HK-2 (cell line): ENCODE data around the gene PDK3.
A peak's percentile ranks its signal among the peaks of the same experiment; 100 is the strongest.

Source experiments
- DNase-seq: peaks from one replicate; pipeline ENCODE4 v3.0.0-alpha.2; 2018; ENCODE audit not compliant: unreplicated experiment

PDK3 gene

DNA sequence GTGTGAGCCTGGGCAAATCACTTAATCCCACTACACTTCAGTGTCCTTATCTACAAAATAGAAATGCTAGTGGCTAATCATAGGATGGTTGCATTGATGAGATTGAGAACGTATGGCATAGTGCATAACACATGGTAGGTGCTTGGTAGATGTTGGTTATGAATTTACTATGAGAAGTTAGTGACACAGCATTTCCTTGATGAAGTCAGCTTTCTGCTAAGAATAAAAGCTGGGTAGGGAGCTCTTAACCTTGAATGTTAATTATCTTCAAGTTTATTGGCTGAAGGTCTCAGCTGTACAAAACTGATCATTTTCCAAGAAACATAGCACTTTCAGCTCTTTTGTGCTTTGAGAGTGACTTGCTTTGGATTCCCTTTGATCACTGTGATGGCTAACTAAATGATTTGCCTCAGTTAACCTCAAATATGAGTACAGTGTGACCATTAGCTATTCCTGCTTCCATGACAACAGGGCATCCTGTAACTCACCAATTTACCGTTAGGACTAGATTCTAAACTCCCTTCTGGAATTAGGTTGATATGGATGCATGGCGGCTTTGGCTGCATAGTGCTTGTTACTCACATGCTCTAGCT lies 17.8 kb downstream of the PDK3 start:
- DNase-seq: no peak

DNA sequence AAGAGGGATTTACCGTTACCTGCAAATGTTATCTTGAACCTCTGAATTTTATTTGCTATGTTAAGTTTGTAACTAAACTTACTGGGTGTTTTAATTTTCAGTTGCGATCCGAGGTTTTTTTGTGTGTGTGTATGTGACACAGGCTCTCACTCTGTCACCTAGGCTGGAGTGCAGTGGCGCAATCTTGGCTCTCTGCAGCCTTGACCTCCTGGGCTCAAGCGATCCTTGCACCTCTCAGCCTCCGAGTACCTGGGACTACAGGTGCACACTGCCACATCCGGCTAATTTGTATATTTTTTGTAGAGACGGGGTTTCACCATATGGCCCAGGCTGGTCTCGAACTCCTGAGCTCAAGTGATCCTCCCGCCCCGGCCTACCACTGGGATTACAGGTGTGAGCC lies 18.5 kb downstream of the PDK3 start:
- DNase-seq: no peak

DNA sequence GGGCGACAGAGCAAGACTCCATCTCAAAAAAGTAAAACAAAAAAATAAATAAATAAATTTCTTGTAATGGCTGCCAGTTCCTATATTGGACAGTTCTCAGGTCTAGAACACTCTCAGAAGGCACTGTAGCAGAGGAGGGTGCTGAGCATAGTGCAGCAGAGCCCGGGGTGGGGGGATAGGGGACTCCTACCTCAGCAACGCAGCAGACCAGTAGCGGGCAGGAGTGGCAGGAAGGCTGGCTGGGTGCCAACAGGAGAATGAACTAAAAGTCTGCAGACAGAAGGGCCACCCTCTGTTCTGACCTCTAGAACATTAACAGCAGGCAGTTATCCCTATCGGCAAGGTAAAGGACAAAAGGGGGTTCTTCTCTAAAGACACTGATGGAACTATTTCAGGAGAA lies 20.2 kb downstream of the PDK3 start:
- no peak for DNase-seq

DNA sequence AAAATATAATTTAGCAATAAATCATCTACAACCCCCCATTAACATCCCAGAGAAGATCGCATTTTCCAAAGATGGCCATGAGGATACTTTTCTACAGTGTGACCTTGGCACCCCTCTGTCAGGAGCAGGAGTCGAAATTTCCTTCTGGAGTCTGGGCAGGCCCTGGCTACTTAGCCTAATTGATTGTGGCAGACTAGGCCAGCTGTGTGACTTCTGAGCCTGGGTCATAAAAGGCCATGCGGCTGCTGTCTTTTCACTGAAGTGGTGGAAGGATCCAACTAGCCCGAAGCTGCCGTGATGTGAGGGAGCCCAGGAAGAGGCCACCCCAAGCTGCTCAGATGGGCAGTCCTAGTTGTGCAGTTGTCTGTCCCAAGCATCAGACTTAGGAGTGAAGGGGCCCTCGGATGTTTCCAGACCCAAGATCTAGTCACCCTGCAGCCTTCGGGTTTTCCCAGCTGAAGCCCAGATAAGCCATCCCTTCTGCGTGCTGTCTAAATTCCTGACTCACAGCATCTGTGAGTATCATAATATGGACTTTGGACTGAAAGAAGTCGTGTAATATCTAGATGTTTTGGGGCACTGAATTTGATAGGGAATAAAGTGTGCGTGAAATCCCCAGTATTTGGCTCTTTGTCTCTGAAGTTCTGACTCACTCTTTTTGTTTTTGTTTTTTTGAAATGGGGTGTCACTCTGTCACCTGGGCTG lies 21.0 kb downstream of the PDK3 start:
- no peak for DNase-seq

DNA sequence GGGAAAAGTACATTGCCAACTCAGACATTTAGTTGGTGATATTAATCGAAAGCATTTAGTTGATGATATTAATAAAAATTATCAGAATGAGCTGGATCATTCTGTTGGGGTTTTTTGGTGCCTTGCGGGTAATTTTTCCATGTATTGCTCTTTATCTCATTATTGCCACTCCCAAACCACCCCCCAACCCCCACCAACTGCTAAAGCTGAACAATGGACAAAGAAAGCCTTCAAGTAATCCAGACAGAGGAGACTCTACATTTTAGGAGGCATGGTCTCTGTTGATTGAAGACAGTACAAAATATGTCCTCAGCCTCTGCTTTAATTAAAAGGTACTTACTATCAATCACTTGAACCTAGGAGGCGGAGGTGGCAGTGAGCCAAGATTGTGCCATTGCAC lies 22.5 kb downstream of the PDK3 start:
- no peak for DNase-seq

DNA sequence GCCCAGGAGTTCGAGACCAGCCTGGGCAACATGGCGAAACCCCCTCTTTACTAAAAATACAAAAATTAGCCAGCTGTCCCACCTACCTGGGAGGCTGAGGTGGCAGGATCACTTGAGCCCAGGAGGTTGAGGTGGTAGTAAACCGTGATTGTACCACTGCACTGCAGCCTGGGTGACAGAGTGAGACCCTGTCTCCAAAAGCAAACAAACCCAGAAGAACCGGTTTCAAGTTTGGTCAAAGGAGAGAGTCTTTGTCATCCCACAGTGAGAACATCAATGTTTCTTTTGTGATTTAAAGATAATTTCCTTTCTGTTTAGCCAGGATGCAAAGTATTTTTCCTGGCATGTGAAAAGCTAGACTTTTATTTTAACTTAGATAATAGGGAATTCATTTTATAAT lies 26.7 kb downstream of the PDK3 start:
- no peak for DNase-seq

DNA sequence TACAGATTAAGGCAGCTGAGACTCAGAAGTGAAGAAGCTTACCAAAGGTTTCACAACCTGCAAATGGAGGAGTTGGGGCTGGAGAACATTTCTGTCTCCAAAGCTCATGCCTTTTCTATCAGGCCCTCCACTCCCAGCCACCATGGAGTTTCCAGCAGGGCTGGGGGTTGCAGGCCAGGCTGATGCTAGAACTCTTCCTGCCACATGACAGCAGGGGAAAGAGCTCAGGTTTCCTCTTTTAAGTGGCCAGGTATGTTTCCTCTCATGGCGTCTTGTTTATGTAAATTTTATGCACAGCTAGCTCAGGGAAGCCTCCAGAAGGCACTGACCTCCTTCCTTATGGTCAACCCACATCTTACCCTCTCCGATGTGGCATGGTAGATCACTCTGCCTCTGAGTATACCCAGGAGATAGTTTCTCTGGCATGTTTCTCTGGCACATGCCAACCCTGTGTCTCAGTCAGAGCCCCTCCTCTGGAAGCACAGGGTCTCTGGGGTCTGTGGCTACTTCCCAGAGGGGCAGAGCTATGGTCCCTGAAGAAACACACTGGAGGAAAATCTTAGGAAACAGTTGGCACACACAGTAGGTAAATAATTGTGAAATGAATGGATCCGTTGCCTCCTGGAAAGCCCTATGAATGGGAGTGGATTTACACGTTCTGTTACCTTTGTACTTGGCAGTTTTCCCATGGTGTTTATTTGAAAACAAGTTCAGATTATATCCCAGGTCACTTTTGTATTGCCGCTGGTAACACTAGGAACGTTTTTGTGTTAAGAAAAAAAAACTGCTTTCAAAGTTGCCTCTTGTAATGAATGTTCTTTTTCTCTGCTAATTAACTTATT lies 28.9 kb downstream of the PDK3 start:
- DNase-seq: no peak

DNA sequence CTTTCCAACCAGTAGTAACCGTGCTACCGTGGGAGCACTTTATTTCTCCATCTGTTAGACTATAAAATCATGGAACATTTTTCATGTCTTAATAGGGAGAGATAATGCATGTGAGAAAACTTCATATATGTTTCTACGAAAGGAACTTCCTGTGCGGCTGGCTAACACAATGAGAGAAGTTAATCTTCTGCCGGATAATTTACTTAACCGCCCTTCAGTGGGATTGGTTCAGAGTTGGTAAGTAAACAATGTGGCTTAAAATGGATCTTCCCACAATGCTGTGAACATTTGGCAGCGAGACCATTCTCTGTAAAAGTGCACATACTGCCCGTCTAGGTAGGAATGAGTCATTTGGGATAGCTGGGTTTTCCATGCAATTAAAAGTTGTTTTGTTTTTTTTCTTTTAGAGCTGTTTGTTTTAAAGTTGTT lies 29.6 kb downstream of the PDK3 start:
- peak; percentile 17 for DNase-seq

DNA sequence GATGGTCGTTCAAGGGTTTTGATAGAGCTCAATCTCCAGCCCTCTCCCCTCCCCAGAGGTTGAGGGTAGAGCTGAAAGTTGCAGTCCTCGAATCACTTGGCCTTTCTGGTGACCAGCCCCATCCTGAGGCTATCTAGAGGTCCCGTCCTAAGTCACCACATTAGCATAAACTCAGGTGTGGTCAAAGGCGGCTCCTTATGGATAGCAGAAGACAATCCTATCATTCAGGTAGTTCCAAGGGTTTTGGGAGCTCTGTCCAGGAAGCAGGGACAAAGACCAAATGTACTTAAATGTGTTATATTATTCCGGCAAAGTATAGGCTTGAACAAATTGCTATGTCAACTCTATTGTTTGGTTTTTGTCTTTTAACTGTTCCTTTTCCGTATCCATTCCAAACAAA lies 30.6 kb downstream of the PDK3 start:
- no peak for DNase-seq

DNA sequence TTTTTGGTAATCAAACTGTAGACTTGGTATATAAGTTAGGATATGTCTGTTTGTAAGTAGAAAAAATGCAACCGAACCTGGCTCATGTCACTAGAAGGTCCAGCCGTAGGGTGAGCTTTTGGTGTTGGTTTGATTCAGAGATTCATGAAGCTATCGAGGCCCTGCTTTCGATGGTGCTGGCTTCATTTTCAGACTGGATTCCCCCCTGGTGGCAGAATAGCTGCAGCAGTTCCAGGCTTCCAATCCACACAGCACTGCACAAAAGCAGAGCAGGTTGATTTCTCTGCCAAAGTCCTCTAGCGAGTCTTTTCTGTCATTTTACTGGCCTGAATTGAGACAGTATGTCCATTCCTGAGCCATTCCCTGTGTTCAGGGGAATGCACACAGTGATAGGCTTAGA lies 33.1 kb downstream of the PDK3 start:
- no peak for DNase-seq

DNA sequence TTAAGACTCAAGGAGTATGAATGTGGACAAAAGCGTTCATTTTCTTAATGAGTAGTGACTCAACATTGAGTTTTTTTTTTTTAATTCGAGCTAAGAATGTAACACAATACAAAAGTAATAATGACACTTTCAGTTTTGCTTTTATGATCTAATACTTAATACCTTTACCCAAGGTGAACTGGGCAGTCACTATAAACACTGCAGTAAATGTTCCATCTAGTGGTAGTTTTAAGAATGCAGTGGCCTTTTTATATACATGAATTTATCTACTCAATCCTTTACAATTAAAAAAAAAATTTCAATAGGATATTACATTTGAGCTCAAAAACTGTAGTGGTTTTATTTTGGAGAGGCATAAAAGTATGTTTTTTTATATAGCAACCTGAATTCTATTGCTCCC lies 33.9 kb downstream of the PDK3 start:
- no peak for DNase-seq

DNA sequence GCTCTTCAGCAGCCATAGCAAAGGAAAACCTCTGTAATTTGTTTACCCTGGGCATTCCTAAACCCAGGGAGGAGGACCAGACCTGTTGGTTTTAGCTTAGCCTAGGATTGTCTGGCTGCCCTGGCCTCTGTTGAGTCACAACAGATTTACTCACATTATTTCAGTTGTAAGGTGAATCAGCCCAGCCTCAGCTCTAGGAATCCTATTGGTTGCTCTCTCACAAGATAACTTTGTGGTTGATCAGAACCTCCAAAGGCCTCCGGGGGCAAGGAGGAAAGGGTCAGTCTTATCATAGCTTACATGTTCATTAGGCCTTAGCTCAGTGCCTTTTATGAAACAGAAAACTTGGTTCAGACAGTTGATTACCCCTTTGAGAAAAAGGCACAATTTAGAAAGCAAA lies 41.0 kb downstream of the PDK3 start:
- DNase-seq: peak; percentile 46

DNA sequence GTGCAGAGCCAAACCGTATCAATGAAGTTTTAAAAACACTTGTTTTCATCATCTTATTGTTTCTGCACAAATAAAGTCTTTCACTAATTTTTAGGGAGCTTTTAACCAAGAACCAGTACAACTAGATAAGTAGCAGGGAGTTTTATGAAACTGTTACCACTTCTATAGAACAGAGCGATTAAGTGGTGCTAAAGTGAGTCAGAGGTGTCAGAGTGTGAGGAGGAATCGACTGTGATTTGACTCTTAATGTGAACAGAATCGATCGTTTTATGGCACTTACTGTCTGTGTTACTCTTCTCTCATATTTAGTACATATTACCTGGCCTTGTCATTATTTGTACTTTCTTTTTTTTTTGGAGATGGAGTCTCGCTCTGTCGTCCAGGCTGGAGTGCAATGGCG lies 43.3 kb downstream of the PDK3 start:
- no peak for DNase-seq

DNA sequence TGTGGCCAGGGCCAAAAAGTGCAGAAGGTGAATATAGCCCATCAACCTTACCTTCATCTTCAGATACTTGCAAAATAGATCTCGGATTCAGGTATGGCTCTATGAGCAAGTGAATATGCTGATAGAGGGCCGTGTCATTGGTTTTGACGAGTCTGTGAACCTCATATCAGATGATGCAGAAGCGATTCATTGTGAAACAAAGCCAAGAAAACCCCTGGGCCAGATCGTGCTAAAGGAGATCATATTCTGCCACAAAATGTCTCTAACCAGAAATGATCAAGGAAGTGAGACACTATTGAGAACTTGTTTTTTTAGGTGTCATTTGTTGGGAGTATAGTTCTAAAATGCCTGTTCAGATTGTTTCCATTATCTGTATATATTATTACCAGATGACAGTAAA lies 48.3 kb downstream of the PDK3 start:
- DNase-seq: no peak

DNA sequence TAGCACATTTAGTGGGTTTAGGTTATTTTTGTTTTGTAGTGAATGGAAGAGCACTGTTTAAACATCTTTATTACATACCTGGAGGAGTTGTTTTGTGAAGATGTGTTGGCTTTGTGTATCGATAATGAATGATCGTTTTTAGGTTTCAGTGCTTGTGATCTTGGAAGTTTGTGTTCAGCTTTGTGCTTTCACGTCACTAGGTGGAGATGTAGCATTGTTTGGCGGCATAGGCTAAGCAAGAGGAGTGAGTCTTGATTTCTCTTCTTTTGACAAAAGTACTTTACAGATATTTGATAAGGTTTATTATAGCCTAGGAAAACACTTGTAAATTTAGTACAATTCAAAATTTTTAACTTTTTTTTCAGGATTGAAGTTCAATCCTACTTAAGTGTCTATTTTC lies 50.4 kb downstream of the PDK3 start:
- DNase-seq: no peak

DNA sequence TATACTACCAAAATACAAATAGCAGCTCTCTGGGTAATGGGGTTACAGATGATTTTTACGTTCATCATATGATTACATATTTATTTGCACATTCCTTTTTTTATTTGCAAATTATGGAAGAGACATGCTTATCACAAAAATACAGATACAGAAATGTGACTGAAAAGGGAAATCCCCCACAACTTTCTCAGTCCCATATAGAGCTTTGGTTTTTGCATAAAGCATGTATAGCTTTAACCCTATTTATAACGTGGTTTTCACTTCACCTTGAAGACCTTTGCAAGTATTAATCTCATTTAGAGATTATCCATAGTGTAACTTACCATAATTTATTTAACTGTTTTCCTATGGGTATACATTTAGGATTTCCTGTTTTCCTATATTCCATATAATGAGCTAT lies 55.4 kb downstream of the PDK3 start:
- no peak for DNase-seq

DNA sequence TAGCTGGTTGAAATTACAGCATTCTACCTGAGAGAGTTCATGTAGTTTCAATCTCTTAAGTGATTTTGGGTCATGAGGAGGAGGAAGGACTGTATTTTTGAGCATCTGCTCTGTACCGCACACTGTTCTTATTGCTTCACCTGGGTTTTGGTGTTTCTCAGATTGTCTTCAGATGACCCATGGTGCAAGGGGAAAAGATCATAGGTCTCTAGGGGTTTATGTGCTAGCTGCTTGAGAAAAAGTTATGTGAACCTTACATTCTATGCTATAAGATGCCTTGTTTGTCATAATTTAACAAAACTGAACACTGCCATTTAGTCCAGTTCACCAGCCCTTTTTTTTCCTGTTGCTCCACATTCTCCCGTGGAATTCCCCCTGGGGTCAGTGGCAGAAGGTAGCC lies 60.4 kb downstream of the PDK3 start:
- no peak for DNase-seq

DNA sequence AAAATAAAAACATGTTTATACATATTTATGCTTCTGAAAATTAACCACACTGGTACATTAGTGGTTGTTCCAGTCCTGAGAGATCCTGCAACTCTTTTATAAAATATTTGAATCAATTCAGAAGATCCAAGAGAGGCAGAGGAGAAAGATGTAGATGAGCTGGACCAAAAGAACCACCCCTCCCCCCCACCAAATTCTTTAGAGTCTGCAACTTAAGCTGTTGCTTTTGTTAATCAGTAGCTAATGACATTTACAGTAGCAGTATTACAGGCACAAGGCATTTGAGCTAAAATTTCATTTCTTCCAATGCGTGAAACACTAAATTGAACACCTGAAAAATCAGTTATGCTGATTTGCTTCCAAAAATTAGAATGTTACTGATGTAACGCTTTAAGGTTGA lies 61.5 kb downstream of the PDK3 start:
- no peak for DNase-seq

DNA sequence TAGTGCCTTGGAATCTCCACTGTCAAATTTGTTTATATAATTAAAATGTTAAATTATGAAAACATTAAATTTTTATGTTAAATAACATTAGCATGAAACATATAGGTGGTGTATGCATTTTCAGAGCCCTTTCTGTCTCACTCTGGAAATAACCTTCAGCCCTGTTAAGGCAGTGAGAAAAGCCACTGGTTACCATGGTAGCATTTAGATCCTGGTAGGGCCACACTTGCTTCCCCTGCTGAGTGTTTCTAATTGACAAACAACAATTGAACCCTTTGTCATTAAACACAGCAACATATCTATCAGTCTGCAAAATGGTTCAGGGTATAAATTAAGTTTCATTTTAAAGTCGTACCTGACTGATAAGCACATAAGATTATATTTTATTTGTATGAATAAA lies 63.5 kb downstream of the PDK3 start:
- DNase-seq: no peak

DNA sequence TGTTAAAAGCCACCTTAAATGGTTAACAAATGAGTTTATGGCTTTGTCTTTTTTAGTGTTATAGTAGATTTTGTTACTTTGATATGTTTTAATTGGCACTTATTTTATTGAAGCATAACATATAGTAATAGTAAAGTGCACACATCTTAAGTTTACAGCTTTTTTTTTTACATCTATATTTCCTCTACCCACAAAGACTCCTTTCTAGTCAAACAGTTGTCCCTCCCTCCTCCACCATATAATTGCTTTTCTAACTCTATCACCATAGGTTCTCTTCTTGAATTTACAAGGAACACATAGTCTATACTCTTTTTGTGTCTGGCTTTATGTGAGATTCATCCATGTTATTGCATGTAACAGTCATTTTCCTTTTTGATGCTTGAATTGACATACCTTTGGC lies 71.5 kb downstream of the PDK3 start:
- no peak for DNase-seq

DNA sequence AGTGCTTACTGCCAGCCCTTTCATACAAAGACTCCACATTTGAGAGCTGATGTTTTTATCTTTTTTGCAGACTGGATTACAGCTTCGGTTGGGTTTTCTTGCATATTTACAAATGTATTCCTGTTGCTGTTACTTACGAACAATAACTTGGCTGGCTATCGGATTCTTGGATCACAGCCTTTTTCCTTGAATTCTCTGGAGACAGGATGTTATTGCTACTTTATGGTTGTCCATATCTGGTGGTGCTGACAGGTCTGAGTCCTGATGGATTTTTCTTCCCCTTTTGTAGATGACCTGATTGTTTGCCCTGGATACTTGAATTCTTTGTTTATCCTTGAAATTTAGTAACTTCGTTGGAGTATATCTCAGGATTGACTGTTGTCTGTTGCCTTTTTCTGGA lies 77.7 kb downstream of the PDK3 start:
- no peak for DNase-seq

DNA sequence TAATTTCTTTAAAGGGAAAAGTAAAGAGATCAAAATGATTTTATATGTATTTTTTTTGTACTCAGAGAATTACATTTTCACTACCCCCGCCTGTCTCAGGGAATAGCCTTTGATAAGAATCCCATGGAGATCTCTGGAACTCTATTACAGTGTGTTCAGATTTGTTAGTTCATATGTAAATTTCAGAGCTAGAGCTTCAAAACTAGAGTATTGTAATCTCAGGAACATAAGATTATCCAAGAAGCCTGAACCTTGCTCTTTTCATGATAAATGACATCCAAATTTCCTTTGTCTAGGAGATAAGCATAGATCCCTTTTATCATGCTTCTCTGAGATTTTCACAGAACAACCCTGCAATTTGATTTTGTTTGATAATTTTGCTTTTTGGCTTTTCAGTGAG lies 82.9 kb downstream of the PDK3 start:
- DNase-seq: no peak

DNA sequence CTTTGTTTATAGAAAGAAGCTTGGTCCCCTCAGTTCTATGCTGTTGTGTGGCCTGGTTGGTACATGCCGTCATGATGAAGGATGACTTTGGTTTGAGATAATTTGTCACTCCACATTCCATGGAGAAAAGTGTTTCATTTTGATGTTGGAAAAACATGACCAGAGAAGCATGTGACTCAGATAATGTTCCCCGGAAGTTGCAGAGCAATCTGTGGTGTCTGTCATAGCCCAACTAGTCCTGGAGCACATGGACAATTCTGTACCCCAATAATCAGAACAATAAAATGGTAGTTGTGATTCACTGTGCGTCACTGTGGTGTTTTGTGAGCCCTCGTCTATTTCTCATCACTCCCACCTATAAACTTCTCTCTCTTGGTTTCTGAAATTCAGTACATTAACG lies 85.1 kb downstream of the PDK3 start:
- DNase-seq: no peak
